ENCODE data around the gene NIPSNAP2.

GRCh38 chr7:55965805-55966421, 1.5 kb downstream of the NIPSNAP2 start:
- TF ChIP-seq CTCF (conservative IDR thresholded peaks at IDR 0.05; ENCODE audit: low read depth, low read length) (no peak), EZH2 (IDR thresholded peaks at IDR 0.05; ENCODE audit: borderline replicate concordance, low read depth, low read length, poor library complexity, severe bottlenecking) (no peak)

Data from A673 (cell line).